GM10266 (cell line): Measurements from ENCODE around the gene FAIM2.

Source experiments
- DNase-seq: peaks from one replicate; pipeline ENCODE4 v3.0.0; 2012; ENCODE audit errors: extremely low spot score
- TF ChIP-seq, protein P1 (sequence below): IDR thresholded peaks from 2 replicates; pipeline ENCODE4 v1.5.1; 2012; ENCODE audit warnings: mild to moderate bottlenecking, low read depth; ENCODE audit not compliant: control insufficient read depth, insufficient read depth; ENCODE audit errors: missing control alignments

Gene FAIM2

GRCh38 chr12:49847161-49847560 lies 56.5 kb downstream of the FAIM2 start:
- TF ChIP-seq, protein P1, sequence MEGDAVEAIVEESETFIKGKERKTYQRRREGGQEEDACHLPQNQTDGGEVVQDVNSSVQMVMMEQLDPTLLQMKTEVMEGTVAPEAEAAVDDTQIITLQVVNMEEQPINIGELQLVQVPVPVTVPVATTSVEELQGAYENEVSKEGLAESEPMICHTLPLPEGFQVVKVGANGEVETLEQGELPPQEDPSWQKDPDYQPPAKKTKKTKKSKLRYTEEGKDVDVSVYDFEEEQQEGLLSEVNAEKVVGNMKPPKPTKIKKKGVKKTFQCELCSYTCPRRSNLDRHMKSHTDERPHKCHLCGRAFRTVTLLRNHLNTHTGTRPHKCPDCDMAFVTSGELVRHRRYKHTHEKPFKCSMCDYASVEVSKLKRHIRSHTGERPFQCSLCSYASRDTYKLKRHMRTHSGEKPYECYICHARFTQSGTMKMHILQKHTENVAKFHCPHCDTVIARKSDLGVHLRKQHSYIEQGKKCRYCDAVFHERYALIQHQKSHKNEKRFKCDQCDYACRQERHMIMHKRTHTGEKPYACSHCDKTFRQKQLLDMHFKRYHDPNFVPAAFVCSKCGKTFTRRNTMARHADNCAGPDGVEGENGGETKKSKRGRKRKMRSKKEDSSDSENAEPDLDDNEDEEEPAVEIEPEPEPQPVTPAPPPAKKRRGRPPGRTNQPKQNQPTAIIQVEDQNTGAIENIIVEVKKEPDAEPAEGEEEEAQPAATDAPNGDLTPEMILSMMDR = no peak
- no peak for DNase-seq

DNA sequence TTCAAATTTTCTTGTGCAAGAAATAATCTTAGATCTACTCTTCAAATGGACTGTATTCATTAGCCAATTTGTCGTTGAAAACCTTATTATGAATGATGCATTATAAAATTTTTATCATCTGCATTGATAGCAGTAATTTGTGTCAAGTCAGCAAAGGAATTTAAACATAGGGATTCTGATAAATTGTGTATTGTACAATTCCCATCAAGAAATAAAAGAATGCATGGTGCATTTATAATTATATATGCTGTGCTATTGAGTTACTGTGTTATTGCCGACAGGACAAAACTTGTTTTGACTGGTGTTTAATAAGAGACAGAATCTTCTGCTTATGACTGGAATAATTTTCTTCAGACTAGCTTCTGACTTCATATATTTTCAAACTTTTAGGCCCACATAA lies 57.7 kb downstream of the FAIM2 start:
- DNase-seq = no peak
- TF ChIP-seq, protein P1 = no peak

- no peak for DNase-seq
- TF ChIP-seq, protein P1 = no peak
These were observed 59.7 kb downstream of the FAIM2 start for GRCh38 chr12:49843876-49844437.

GRCh38 chr12:49843411-49843810 lies 60.3 kb downstream of the FAIM2 start:
- no peak for DNase-seq
- TF ChIP-seq, protein P1 = no peak

GRCh38 chr12:49842519-49843352 lies 61.0 kb downstream of the FAIM2 start, which contains the start of gene BCDIN3D:
TSS of gene BCDIN3D (minus strand) at chr12:49843106. CDS start at chr12:49843087, 19 bp downstream.
- DNase-seq = peak; percentile 84
- TF ChIP-seq, protein P1 = no peak

DNA sequence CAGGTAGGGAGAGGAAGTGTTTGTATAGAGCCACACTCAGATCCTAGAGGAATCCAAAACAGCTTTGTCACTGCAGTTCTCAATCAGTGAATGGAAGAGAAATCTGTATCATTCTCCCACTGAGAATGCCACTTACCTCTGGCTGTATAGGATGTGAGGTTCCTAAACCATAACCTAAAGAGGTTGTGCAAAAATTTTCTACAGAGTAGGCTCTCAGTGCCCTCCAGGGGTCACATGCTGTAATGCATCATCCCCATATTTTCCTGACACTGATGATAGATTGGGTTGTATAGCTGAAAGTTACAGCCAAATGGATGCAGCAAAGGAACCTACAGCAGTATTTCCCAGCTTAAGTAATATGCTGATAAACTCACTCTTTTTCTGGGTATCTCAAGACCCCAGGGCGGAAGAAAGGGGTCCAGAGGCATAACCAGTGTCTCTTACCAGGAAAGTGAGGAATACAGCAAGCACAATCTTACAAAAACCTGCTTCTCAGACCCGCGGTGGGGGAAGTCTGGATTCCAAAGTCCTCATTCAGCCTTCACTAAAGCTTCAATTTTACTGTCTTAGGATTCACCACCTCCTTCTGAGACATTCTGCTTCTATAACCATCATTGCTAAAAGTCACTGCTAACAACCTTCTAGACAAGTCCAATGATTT lies 64.6 kb downstream of the FAIM2 start:
- DNase-seq = peak; percentile 42
- TF ChIP-seq, protein P1 = peak; percentile 71
